B cell (primary cell): ENCODE results near the gene HOOK1. TPM values are rescaled to one million over a fixed set of nuclear protein-coding genes. Genes with fewer than 3 reads are reported as not detected.

Source experiments
- ATAC-seq: fragments of 200-7000 bp; cut with Tn5 transposase; one replicate; pipeline ENCODE4 v1.10.0; 2021; ENCODE audit warnings: low read depth, mild to moderate bottlenecking, moderate number of reproducible peaks, moderate library complexity
- CTCF ChIA-PET: fragments of 350-600 bp; sonication (Branson Sonifier 250); formaldehyde crosslinking; loops from one replicate; lab custom pipeline; 2021; ENCODE audit warnings: antibody characterized with exemption, inconsistent platforms; lab: Charles Lee
- POLR2A ChIA-PET: fragments of 350-600 bp; sonication (Branson Sonifier 250); formaldehyde crosslinking; loops from one replicate; lab custom pipeline; 2021; ENCODE audit warnings: antibody characterized with exemption; lab: Charles Lee
- DNase-seq: peaks from one replicate; pipeline ENCODE4 v3.0.0; 2013
- H2AFZ ChIP-seq: 2 replicates; pipeline ENCODE4 v1.6.1; 2012; ENCODE audit warnings: mild to moderate bottlenecking, low read depth, low read length; ENCODE audit not compliant: insufficient read depth, poor library complexity, severe bottlenecking
- H3K27ac ChIP-seq, 2 donors: 1 replicate in 1 of 2; 2 replicates in 1 of 2; pipeline ENCODE4 v1.5.1; 2012 to 2013; ENCODE audit warnings: low read length in 2 of 2, mild to moderate bottlenecking in 2 of 2, moderate library complexity in 1 of 2
- H3K27me3 ChIP-seq, 4 experiments: fragments of 200-600 bp in 1 of 4; sonication (generic) in 1 of 4; replicated peaks in 1 of 4; 1 replicate in 2 of 4; 2 replicates in 2 of 4; pipeline versions ENCODE4 v1.6.1 to v1.7.0; 2013 to 2016; ENCODE audit warnings: low read length in 3 of 4, mild to moderate bottlenecking in 2 of 4, mixed read lengths in 1 of 4, moderate library complexity in 1 of 4; ENCODE audit not compliant: insufficient read depth in 4 of 4, control insufficient read depth in 3 of 4; ENCODE audit errors: control extremely low read depth in 1 of 4
- H3K36me3 ChIP-seq, 2 experiments: replicated peaks in 1 of 2; 1 replicate in 1 of 2; 2 replicates in 1 of 2; pipeline versions ENCODE4 v1.6.1 to v1.7.1; 2013; ENCODE audit warnings: low read length in 1 of 2; ENCODE audit not compliant: insufficient read depth in 2 of 2, control insufficient read depth in 1 of 2; ENCODE audit errors: control extremely low read depth in 1 of 2, extremely low read depth in 1 of 2
- H3K4me1 ChIP-seq, 2 donors: fragments of 200-600 bp in 1 of 2; sonication (generic) in 1 of 2; 1 replicate in 1 of 2; 2 replicates in 1 of 2; pipeline versions ENCODE4 v1.5.1 to v1.6.1; 2013 to 2017; ENCODE audit warnings: low read length in 2 of 2; ENCODE audit not compliant: control insufficient read depth in 2 of 2, insufficient read depth in 2 of 2
- H3K4me2 ChIP-seq: replicated peaks from 2 replicates; pipeline ENCODE3; 2012; ENCODE audit warnings: mild to moderate bottlenecking, low read depth, low read length; ENCODE audit not compliant: poor library complexity, severe bottlenecking
- H3K4me3 ChIP-seq, 5 experiments: fragments of 200-600 bp in 1 of 5; sonication (generic) in 1 of 5; 1 replicate in 3 of 5; 2 replicates in 2 of 5; pipeline versions ENCODE4 v1.5.1 to v1.7.0; 2011 to 2016; ENCODE audit warnings: low read length in 4 of 5, mild to moderate bottlenecking in 4 of 5, low read depth in 2 of 5, control low read depth in 1 of 5, moderate library complexity in 1 of 5; ENCODE audit not compliant: insufficient read depth in 1 of 5; ENCODE audit errors: control extremely low read depth in 1 of 5, extremely low read depth in 1 of 5
- H3K79me2 ChIP-seq: fragments of 200-600 bp; sonication (generic); one replicate; pipeline ENCODE4 v1.6.0; 2016; ENCODE audit warnings: low read length; ENCODE audit not compliant: control insufficient read depth, insufficient read depth
- H3K9ac ChIP-seq: fragments of 200-600 bp; sonication (generic); 2 replicates; pipeline ENCODE4 v1.6.1; 2017; ENCODE audit warnings: mild to moderate bottlenecking, low read length, moderate library complexity
- H3K9me3 ChIP-seq, 3 donors: one replicate each; pipeline versions ENCODE4 v1.6.1 to v1.7.1; 2013; ENCODE audit warnings: low read length in 2 of 3; ENCODE audit not compliant: control insufficient read depth in 2 of 3, insufficient read depth in 1 of 3; ENCODE audit errors: control extremely low read depth in 1 of 3
- H4K20me1 ChIP-seq: 2 replicates; pipeline ENCODE4 v1.6.0; 2012; ENCODE audit warnings: mild to moderate bottlenecking, low read length; ENCODE audit not compliant: insufficient read depth, control insufficient read depth, poor library complexity, severe bottlenecking
- H3K27ac Mint-ChIP-seq: one replicate; pipeline ENCODE4 v1.8.0; 2021; ENCODE audit warnings: mixed read lengths
- H3K27me3 Mint-ChIP-seq: one replicate; pipeline ENCODE4 v1.8.0; 2021; ENCODE audit warnings: mixed read lengths
- H3K4me1 Mint-ChIP-seq: one replicate; pipeline ENCODE4 v1.8.0; 2021; ENCODE audit warnings: mixed read lengths
- H3K4me3 Mint-ChIP-seq: one replicate; pipeline ENCODE4 v1.8.0; 2021; ENCODE audit warnings: mixed read lengths
- H3K9me3 Mint-ChIP-seq: one replicate; pipeline ENCODE4 v1.8.0; 2022; ENCODE audit warnings: mixed read lengths; ENCODE audit not compliant: insufficient read depth
- CTCF ChIP-seq: fragments of 200-600 bp; IDR thresholded peaks from one replicate; pipeline ENCODE4 v1.8.0; 2022; ENCODE audit warnings: antibody characterized with exemption, mild to moderate bottlenecking
- EZH2 ChIP-seq: IDR thresholded peaks from 2 replicates; pipeline ENCODE4 v1.6.1; 2012; ENCODE audit warnings: borderline replicate concordance, low read depth, mild to moderate bottlenecking, moderate library complexity, low read length; ENCODE audit not compliant: insufficient read depth, poor library complexity, severe bottlenecking
- WGBS: methylation state at CpG from one replicate; pipeline ENCODE4 v1.1.5; 2013; ENCODE audit warnings: missing lambda C conversion rate; ENCODE audit not compliant: insufficient coverage; 5-methylcytosine and 5-hydroxymethylcytosine counted together
- intact Hi-C: fragments of 100-400 bp; cut with micrococcal nuclease; formaldehyde crosslinking; loops from one replicate; pipeline ENCODE4 v1.10.0; 2022
- polyA plus RNA-seq: library from polyadenylated mRNA; depleted of rRNA; stranded (reverse); fragments of >200 nt; gene quantifications from 2 replicates; pipeline ENCODE4 v1.2.3, GENCODE V29; 2012
- total RNA-seq, 2 donors: library from RNA; stranded (reverse); fragments of 120-200 nt in 1 of 2; gene quantifications; 1 replicate in 1 of 2; 2 replicates in 1 of 2; pipeline versions ENCODE4 v1.2.3 to v1.2.4, GENCODE V29; 2013 to 2022

Gene HOOK1
- total and polyA plus RNA-seq, 2 donors (not counting 1 experiment from before 2014, with no cell fraction given): 2.0 to 12.0 TPM

GRCh38 chr1:59901770-59902388 lies 87.1 kb downstream of the HOOK1 start:
- no CpG with 5 or more reads among the region's 1 CpG for WGBS
- ChIA-PET CTCF (interaction anchor here (1.4 to 2.9 kb wide), 4 partner anchors 8 to 45 kb away, joined by 3 to 30 read pairs (median 5); no protein-coding TSS in a partner anchor), POLR2A (no interaction called here)
- Mint-ChIP-seq H3K9me3 (no peaks in the 10 kb centered on the region), H3K27ac (no peak overlapping the region), H3K27me3 (peaks cover 4% of the 10 kb centered on the region), H3K4me3 (no peak overlapping the region), H3K4me1 (peaks cover 4% of the 10 kb centered on the region)
- Histone ChIP-seq H3K9me3 (no peaks in the 10 kb centered on the region), H2AFZ (no peak overlapping the region), H3K27me3 (no peaks in the 10 kb centered on the region), H3K27ac (no peak overlapping the region), H3K4me1 (no peaks in the 10 kb centered on the region), H3K79me2 (no peaks in the 10 kb centered on the region), H4K20me1 (no peaks in the 10 kb centered on the region), H3K36me3 (no peaks in the 10 kb centered on the region), H3K4me2 (no peak overlapping the region), H3K9ac (no peak overlapping the region), H3K4me3 (no peak overlapping the region)
- ATAC-seq: no peak
- intact Hi-C loops: no loop called here
- TF ChIP-seq CTCF (no peak), EZH2 (no peak)
- DNase-seq: no peak

- Histone ChIP-seq H3K9ac (no peak overlapping the region), H3K79me2 (no peaks in the 10 kb centered on the region), H3K4me2 (no peak overlapping the region), H3K9me3 (no peaks in the 10 kb centered on the region), H2AFZ (no peak overlapping the region), H3K36me3 (no peaks in the 10 kb centered on the region), H3K4me3 (no peak overlapping the region), H3K4me1 (no peaks in the 10 kb centered on the region), H4K20me1 (no peaks in the 10 kb centered on the region), H3K27ac (no peak overlapping the region), H3K27me3 (no peaks in the 10 kb centered on the region)
- no peaks in the 10 kb centered on the region for H3K9me3 Mint-ChIP-seq
- WGBS: 42% methylated on average over 4 of the region's 9 CpGs
- CTCF ChIA-PET: interaction anchor here (0.6 to 2.9 kb wide), 6 partner anchors 7 to 1154 kb away, joined by 3 to 30 read pairs (median 5); no protein-coding TSS in a partner anchor
- POLR2A ChIA-PET: no interaction called here
- ATAC-seq (no peak), DNase-seq (peak; percentile 26)
- intact Hi-C loops: loop anchor here (1.0 kb wide), 1 partner anchor 44 kb away; no protein-coding TSS in a partner anchor
- peaks cover 4% of the 10 kb centered on the region for H3K27me3 Mint-ChIP-seq
- H3K4me3 Mint-ChIP-seq: no peak overlapping the region
- peaks cover 4% of the 10 kb centered on the region for H3K4me1 Mint-ChIP-seq
- TF ChIP-seq EZH2 (no peak), CTCF (peak; percentile 44)
- H3K27ac Mint-ChIP-seq: no peak overlapping the region
Measured at GRCh38 chr1:59903141-59903754, 88.5 kb downstream of the HOOK1 start.
